Neural crest cell (in vitro differentiated cells): ENCODE measurements around the gene NCOA3. TPM values are rescaled to one million over a fixed set of nuclear protein-coding genes. Genes with fewer than 3 reads are reported as not detected.
"Not testable (repeated sequence)": the region's sequence is repeated elsewhere in the genome, so short reads cannot be mapped to it uniquely, and the experiment has no call there.

ENCODE experiments used
- DNase-seq: peaks from one replicate; pipeline ENCODE4 v3.0.0; 2021; ENCODE audit warnings: low read depth, mixed read lengths, low spot score
- H3K27ac Mint-ChIP-seq: one replicate; pipeline ENCODE4 v1.8.0; 2021; ENCODE audit warnings: mild to moderate bottlenecking, mixed read lengths; ENCODE audit not compliant: unreplicated experiment
- H3K27me3 Mint-ChIP-seq: 2 replicates; pipeline ENCODE4 v1.8.0; 2021; ENCODE audit warnings: low read depth, mild to moderate bottlenecking, mixed read lengths
- H3K36me3 Mint-ChIP-seq: 2 replicates; pipeline ENCODE4 v1.8.0; 2021; ENCODE audit warnings: low read depth, mild to moderate bottlenecking, mixed read lengths
- H3K4me1 Mint-ChIP-seq: 2 replicates; pipeline ENCODE4 v1.8.0; 2021; ENCODE audit warnings: mixed read lengths
- H3K4me3 Mint-ChIP-seq: one replicate; pipeline ENCODE4 v1.8.0; 2021; ENCODE audit warnings: mild to moderate bottlenecking, mixed read lengths
- H3K9me3 Mint-ChIP-seq: 2 replicates; pipeline ENCODE4 v1.8.0; 2021; ENCODE audit warnings: mixed read lengths
- CTCF ChIP-seq: fragments of 200-600 bp; sonication (generic); conservative IDR thresholded peaks from 2 replicates; pipeline ENCODE4 v1.5.0; 2021; ENCODE audit warnings: antibody characterized with exemption, mild to moderate bottlenecking
- total RNA-seq: library from RNA; stranded (reverse); gene quantifications from 2 replicates; pipeline ENCODE4 v1.2.1, GENCODE V29; 2021

NCOA3 gene
- total RNA-seq, 1 donor from 2014 or later = 25.7 TPM

GRCh38 chr20:47574616-47575364 is 73.1 kb downstream of the NCOA3 start:
- no peak for TF ChIP-seq CTCF
- H3K9me3 Mint-ChIP-seq = peaks cover 3% of the 10 kb centered on the region
- H3K4me1 Mint-ChIP-seq = peaks cover 47% of the 10 kb centered on the region
- H3K36me3 Mint-ChIP-seq = peaks cover 16% of the 10 kb centered on the region
- no peak overlapping the region for H3K27ac Mint-ChIP-seq
- H3K4me3 Mint-ChIP-seq = peak overlapping the region; percentile 36
- no peaks in the 10 kb centered on the region for H3K27me3 Mint-ChIP-seq
- DNase-seq = no peak

GRCh38 chr20:47576516-47577033 is 74.9 kb downstream of the NCOA3 start:
- H3K27me3 Mint-ChIP-seq = no peaks in the 10 kb centered on the region
- peaks cover 52% of the 10 kb centered on the region for H3K4me1 Mint-ChIP-seq
- H3K27ac Mint-ChIP-seq = no peak overlapping the region
- peaks cover 8% of the 10 kb centered on the region for H3K36me3 Mint-ChIP-seq
- H3K9me3 Mint-ChIP-seq = no peaks in the 10 kb centered on the region
- TF ChIP-seq CTCF = no peak
- no peak for DNase-seq
- H3K4me3 Mint-ChIP-seq = peak overlapping the region; percentile 18

DNA sequence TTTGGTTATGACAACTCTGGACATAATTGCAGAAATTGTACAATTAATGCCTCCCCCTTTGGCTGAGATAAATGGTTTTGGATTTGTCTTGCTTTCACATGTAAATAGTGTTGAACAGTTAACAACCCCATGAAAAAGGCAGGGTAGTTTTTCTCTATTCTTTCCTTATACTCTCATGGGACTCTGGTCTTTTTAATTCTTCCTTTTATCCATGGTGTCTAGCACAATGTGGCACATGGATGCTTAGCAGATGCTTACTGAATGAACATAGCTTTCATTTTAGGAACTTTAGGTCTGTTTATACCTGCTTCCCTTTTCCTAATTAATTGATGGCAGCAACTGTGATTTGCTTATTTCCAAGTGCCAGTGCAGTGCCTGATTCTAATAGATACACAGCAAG is 75.6 kb downstream of the NCOA3 start:
- Mint-ChIP-seq H3K9me3 (no peaks in the 10 kb centered on the region), H3K36me3 (peaks cover 4% of the 10 kb centered on the region), H3K4me3 (no peak overlapping the region), H3K27ac (no peak overlapping the region), H3K27me3 (no peaks in the 10 kb centered on the region), H3K4me1 (peaks cover 52% of the 10 kb centered on the region)
- DNase-seq = no peak
- no peak for TF ChIP-seq CTCF

- H3K4me1 Mint-ChIP-seq = peaks cover 42% of the 10 kb centered on the region
- H3K27me3 Mint-ChIP-seq = no peaks in the 10 kb centered on the region
- H3K36me3 Mint-ChIP-seq = no peaks in the 10 kb centered on the region
- H3K4me3 Mint-ChIP-seq = no peak overlapping the region
- no peak overlapping the region for H3K27ac Mint-ChIP-seq
- no peaks in the 10 kb centered on the region for H3K9me3 Mint-ChIP-seq
- TF ChIP-seq CTCF = no peak
- DNase-seq = no peak
Observed at GRCh38 chr20:47578543-47578942, 76.9 kb downstream of the NCOA3 start.

- H3K27me3 Mint-ChIP-seq, H3K27ac Mint-ChIP-seq, H3K36me3 Mint-ChIP-seq, H3K4me3 Mint-ChIP-seq, DNase-seq, H3K9me3 Mint-ChIP-seq: not testable (repeated sequence)
- peaks cover 26% of the 10 kb centered on the region for H3K4me1 Mint-ChIP-seq
Observed at GRCh38 chr20:47580686-47581085, 79.0 kb downstream of the NCOA3 start.

GRCh38 chr20:47581090-47581489 is 79.4 kb downstream of the NCOA3 start:
- Mint-ChIP-seq H3K27me3 (no peaks in the 10 kb centered on the region), H3K9me3 (no peaks in the 10 kb centered on the region), H3K36me3 (peaks cover 3% of the 10 kb centered on the region), H3K27ac (no peak overlapping the region), H3K4me3 (no peak overlapping the region), H3K4me1 (peaks cover 23% of the 10 kb centered on the region)
- no peak for DNase-seq
- TF ChIP-seq CTCF = no peak
